Activated CD8-positive, alpha-beta T cell treated with anti-CD3 and anti-CD28 coated beads for 36 hours (primary cell): ENCODE results near the gene IL25. TPM values are rescaled to one million over a fixed set of nuclear protein-coding genes. Genes with fewer than 3 reads are reported as not detected.
"Not testable (repeated sequence)": the region's sequence is repeated elsewhere in the genome, so short reads cannot be mapped to it uniquely, and the experiment has no call there.

Experiments
- ATAC-seq: fragments of 200-7000 bp; cut with Tn5 transposase; one replicate; pipeline ENCODE4 v1.10.0; 2021; ENCODE audit warnings: mild to moderate bottlenecking, moderate library complexity
- CTCF ChIA-PET: fragments of 350-600 bp; sonication (Branson Sonifier 250); formaldehyde crosslinking; loops from one replicate; lab custom pipeline; 2021; ENCODE audit warnings: antibody characterized with exemption; lab: Charles Lee
- POLR2A ChIA-PET: fragments of 350-600 bp; sonication (Branson Sonifier 250); formaldehyde crosslinking; loops from one replicate; lab custom pipeline; 2021; ENCODE audit warnings: antibody characterized with exemption; lab: Charles Lee
- DNase-seq: peaks from one replicate; pipeline ENCODE4 v3.0.0-alpha.2; 2020
- H3K27ac Mint-ChIP-seq: one replicate; pipeline ENCODE4 v1.8.0; 2021; ENCODE audit warnings: mild to moderate bottlenecking, mixed read lengths
- H3K27me3 Mint-ChIP-seq: one replicate; pipeline ENCODE4 v1.8.0; 2021; ENCODE audit warnings: mixed read lengths
- H3K36me3 Mint-ChIP-seq: one replicate; pipeline ENCODE4 v1.8.0; 2021; ENCODE audit warnings: low read depth, mixed read lengths
- H3K4me1 Mint-ChIP-seq: one replicate; pipeline ENCODE4 v1.8.0; 2021; ENCODE audit warnings: low read depth, mixed read lengths
- H3K4me3 Mint-ChIP-seq: one replicate; pipeline ENCODE4 v1.8.0; 2021; ENCODE audit warnings: mild to moderate bottlenecking, moderate library complexity, mixed read lengths
- H3K9me3 Mint-ChIP-seq: one replicate; pipeline ENCODE4 v1.8.0; 2021; ENCODE audit warnings: mixed read lengths
- intact Hi-C: fragments of 100-400 bp; cut with micrococcal nuclease; formaldehyde crosslinking; loops from one replicate; pipeline ENCODE4 v1.10.0; 2022
- total RNA-seq, 2 experiments: library from RNA; stranded (reverse); gene quantifications; one replicate each; pipeline ENCODE4 v1.2.3, GENCODE V29; 2021
- TF ChIP-seq, protein P1 (sequence below): fragments of 200-600 bp; IDR thresholded peaks from one replicate; pipeline ENCODE4 v1.8.0; 2022; ENCODE audit warnings: antibody characterized with exemption, mild to moderate bottlenecking

IL25 gene
- total RNA-seq, 2 experiments from 2014 or later, result not detected

DNA sequence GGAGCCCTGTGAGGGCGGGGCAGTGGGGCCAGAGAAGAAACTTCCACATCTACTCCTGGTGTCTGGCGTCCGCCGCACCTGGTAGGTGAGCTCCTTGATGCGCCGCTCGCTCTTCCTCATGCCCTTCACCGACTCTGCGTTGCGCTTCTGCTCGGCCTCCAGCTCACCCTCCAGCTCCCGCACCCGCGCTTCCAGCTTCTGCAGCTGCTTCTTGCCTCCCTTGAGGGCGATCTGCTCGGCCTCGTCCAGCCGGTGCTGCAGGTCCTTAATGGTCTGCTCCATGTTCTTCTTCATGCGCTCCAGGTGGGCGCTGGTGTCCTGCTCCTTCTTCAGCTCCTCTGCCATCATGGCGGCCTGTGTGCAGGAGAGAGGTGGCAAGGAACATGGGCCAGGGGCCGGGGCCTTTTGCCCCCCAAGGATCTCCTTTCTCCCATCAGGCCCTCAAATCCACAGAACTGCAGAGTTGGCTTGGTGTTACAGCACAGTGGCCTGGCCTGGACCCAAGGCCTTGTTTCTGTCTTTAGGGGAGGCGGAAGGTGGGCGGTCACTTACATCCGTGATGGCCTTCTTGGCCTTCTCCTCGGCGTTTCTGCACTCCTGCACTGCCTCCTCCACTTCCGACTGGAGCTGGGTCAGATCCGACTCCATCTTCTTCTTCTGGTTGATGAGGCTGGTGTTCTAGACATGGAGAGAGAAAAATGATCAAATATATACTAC, 11.9 kb downstream of the IL25 start:
- Mint-ChIP-seq H3K27ac (no peak overlapping the region), H3K27me3 (no peaks in the 10 kb centered on the region), H3K4me3 (no peak overlapping the region), H3K4me1 (no peaks in the 10 kb centered on the region), H3K36me3 (no peaks in the 10 kb centered on the region), H3K9me3 (no peaks in the 10 kb centered on the region)
- ATAC-seq (no peak), DNase-seq (no peak)
- ChIA-PET CTCF (interaction anchor here (1.3 kb wide), 3 partner anchors 11 to 264 kb away, joined by 3 to 4 read pairs (median 3); no protein-coding TSS in a partner anchor), POLR2A (interaction anchor here (0.6 kb wide), 1 partner anchor 162 kb away, joined by 4 read pairs; no protein-coding TSS in a partner anchor)
- TF ChIP-seq, protein P1, sequence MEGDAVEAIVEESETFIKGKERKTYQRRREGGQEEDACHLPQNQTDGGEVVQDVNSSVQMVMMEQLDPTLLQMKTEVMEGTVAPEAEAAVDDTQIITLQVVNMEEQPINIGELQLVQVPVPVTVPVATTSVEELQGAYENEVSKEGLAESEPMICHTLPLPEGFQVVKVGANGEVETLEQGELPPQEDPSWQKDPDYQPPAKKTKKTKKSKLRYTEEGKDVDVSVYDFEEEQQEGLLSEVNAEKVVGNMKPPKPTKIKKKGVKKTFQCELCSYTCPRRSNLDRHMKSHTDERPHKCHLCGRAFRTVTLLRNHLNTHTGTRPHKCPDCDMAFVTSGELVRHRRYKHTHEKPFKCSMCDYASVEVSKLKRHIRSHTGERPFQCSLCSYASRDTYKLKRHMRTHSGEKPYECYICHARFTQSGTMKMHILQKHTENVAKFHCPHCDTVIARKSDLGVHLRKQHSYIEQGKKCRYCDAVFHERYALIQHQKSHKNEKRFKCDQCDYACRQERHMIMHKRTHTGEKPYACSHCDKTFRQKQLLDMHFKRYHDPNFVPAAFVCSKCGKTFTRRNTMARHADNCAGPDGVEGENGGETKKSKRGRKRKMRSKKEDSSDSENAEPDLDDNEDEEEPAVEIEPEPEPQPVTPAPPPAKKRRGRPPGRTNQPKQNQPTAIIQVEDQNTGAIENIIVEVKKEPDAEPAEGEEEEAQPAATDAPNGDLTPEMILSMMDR, result no peak
- intact Hi-C loops, result loop anchor here (10.0 kb wide), 1 partner anchor 120 kb away; no protein-coding TSS in a partner anchor

GRCh38 chr14:23385244-23385641, 12.6 kb downstream of the IL25 start:
- POLR2A ChIA-PET, result interaction anchor here (0.6 kb wide), 2 partner anchors 162 to 963 kb away, joined by 3 to 4 read pairs; no protein-coding TSS in a partner anchor
- no peaks in the 10 kb centered on the region for H3K4me1 Mint-ChIP-seq
- H3K36me3 Mint-ChIP-seq, result no peaks in the 10 kb centered on the region
- H3K27me3 Mint-ChIP-seq, result no peaks in the 10 kb centered on the region
- ATAC-seq, result no peak
- TF ChIP-seq, protein P1, result no peak
- CTCF ChIA-PET, result interaction anchor here (1.3 kb wide), 3 partner anchors 12 to 265 kb away, joined by 3 to 4 read pairs (median 3); no protein-coding TSS in a partner anchor
- no peak overlapping the region for H3K4me3 Mint-ChIP-seq
- H3K9me3 Mint-ChIP-seq, result no peaks in the 10 kb centered on the region
- H3K27ac Mint-ChIP-seq, result no peak overlapping the region
- intact Hi-C loops, result loop anchor here (10.0 kb wide), 1 partner anchor 120 kb away; no protein-coding TSS in a partner anchor
- no peak for DNase-seq

DNA sequence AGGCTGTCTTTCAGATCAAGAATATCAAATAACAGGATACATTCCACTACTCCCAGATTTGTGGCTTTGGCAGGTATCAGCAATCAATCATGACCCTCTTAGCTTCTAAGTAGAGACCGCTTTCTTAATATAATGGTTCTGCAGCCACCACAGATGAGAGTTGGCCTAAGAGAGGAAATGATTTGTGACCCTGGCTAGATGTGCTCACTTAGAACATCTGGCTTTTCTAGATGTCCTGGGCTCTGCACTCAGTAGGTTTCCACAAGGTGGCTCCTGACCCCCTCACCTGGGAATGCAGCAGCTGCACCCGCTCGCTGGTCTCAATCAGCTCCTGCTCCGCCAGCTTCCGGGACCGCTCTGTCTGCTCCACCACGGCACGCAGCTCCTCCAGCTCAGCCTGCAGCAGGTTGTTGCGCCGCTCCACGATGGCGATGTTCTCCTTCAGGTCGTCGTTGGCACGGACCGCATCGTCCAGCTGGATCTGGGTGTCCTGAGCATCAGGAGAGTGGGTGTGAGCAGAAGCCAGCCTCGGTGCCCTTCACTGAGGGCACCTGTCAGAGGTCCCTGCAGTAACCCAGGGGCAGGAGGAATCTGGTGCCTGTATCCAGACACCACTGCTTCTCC, 13.1 kb downstream of the IL25 start:
- ChIA-PET POLR2A (interaction anchor here (0.6 kb wide), 2 partner anchors 163 to 962 kb away, joined by 3 to 4 read pairs; no protein-coding TSS in a partner anchor), CTCF (interaction anchor here (1.2 to 1.5 kb wide), 5 partner anchors 12 to 265 kb away, joined by 3 to 4 read pairs (median 3); no protein-coding TSS in a partner anchor)
- no peak overlapping the region for H3K27ac Mint-ChIP-seq
- no peaks in the 10 kb centered on the region for H3K27me3 Mint-ChIP-seq
- intact Hi-C loops, result loop anchor here (10.0 kb wide), 1 partner anchor 121 kb away; no protein-coding TSS in a partner anchor
- H3K9me3 Mint-ChIP-seq, result no peaks in the 10 kb centered on the region
- TF ChIP-seq, protein P1, result no peak
- no peak overlapping the region for H3K4me3 Mint-ChIP-seq
- ATAC-seq, result no peak
- H3K36me3 Mint-ChIP-seq, result no peaks in the 10 kb centered on the region
- no peak for DNase-seq
- no peaks in the 10 kb centered on the region for H3K4me1 Mint-ChIP-seq

GRCh38 chr14:23386266-23386657, 13.7 kb downstream of the IL25 start:
- H3K4me3 Mint-ChIP-seq, DNase-seq, H3K36me3 Mint-ChIP-seq, H3K27ac Mint-ChIP-seq, H3K9me3 Mint-ChIP-seq, H3K27me3 Mint-ChIP-seq, ATAC-seq, H3K4me1 Mint-ChIP-seq: not testable (repeated sequence)
- POLR2A ChIA-PET, result interaction anchor here (1.0 kb wide), 1 partner anchor 9 kb away, joined by 3 read pairs; no protein-coding TSS in a partner anchor
- CTCF ChIA-PET, result interaction anchor here (1.2 to 1.5 kb wide), 2 partner anchors 246 to 266 kb away, joined by 3 read pairs; no protein-coding TSS in a partner anchor
- intact Hi-C loops, result loop anchor here (10.0 kb wide), 1 partner anchor 121 kb away; no protein-coding TSS in a partner anchor

- intact Hi-C loops, result loop anchor here (10.0 kb wide), 1 partner anchor 122 kb away; no protein-coding TSS in a partner anchor
Measured at GRCh38 chr14:23386999-23387398, 14.4 kb downstream of the IL25 start.

More at GRCh38 chr14:23386999-23387398, 14.4 kb downstream of the IL25 start:
- Mint-ChIP-seq H3K4me3 (no peak overlapping the region), H3K4me1 (no peaks in the 10 kb centered on the region), H3K27me3 (no peaks in the 10 kb centered on the region), H3K9me3 (no peaks in the 10 kb centered on the region), H3K27ac (no peak overlapping the region), H3K36me3 (no peaks in the 10 kb centered on the region)
- DNase-seq (no peak), ATAC-seq (no peak)
- TF ChIP-seq, protein P1, result no peak
- CTCF ChIA-PET, result interaction anchor here (1.2 to 1.5 kb wide), 2 partner anchors 245 to 266 kb away, joined by 3 read pairs; no protein-coding TSS in a partner anchor
- POLR2A ChIA-PET, result interaction anchor here (1.0 kb wide), 1 partner anchor 8 kb away, joined by 3 read pairs; no protein-coding TSS in a partner anchor
